ENCODE measurements around the gene STX5. TPM values are rescaled to one million over a fixed set of nuclear protein-coding genes. Genes with fewer than 3 reads are reported as not detected.
"Not testable (repeated sequence)": the region's sequence is repeated elsewhere in the genome, so short reads cannot be mapped to it uniquely, and the experiment has no call there.

STX5 gene
- total RNA-seq, 2 donors from 2014 or later = 32.0 to 46.8 TPM

DNA sequence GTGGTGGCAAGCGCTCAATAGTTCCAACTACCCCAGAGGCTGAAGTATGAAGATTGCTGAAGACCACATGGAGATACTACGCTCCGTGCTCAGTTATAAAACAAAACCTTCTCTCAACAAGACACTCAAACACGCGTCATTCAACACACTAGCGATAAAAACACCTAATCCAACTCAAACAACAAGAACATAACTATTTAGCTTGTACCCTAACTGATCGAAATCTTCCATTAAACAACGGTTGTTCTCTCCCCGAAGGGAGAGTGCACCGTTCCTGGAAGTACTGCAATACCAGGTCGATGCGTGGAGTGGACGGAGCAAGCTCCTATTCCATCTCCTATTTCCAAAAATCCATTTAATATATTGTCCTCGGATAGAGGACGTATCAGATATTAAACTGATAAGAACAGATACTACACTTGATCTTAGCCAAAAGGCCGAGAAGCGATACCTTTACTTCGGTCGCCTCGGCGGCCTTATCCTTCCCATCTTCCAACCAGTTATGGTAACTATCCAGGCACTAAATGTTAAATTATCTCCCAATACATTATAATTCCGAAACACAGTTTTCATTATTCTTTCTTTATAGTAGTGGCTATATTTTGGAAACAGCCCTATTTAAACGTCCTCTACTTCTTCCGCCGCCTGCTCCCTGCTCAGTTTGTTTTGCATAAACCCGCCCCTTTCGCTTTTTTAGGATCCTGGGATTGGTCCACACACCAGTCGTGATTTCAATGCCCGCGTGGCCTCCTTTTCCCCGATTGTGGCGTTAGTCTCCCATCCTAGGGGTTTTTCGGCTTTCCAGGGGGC lies 9.7 kb upstream of the STX5 start:
- peak; percentile 69 for DNase-seq (ENCODE audit: low spot score)
- ATAC-seq (ENCODE audit: insufficient number of reproducible peaks, low FRiP score, low read depth) = peak; percentile 67
- no peaks in the 10 kb centered on the region for H3K36me3 ChIP-seq
- TF ChIP-seq, protein P1, sequence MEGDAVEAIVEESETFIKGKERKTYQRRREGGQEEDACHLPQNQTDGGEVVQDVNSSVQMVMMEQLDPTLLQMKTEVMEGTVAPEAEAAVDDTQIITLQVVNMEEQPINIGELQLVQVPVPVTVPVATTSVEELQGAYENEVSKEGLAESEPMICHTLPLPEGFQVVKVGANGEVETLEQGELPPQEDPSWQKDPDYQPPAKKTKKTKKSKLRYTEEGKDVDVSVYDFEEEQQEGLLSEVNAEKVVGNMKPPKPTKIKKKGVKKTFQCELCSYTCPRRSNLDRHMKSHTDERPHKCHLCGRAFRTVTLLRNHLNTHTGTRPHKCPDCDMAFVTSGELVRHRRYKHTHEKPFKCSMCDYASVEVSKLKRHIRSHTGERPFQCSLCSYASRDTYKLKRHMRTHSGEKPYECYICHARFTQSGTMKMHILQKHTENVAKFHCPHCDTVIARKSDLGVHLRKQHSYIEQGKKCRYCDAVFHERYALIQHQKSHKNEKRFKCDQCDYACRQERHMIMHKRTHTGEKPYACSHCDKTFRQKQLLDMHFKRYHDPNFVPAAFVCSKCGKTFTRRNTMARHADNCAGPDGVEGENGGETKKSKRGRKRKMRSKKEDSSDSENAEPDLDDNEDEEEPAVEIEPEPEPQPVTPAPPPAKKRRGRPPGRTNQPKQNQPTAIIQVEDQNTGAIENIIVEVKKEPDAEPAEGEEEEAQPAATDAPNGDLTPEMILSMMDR (IDR thresholded peaks at IDR 0.05) = no peak
- H3K27me3 ChIP-seq (replicated peaks; ENCODE audit: insufficient read depth) = no peaks in the 10 kb centered on the region
- H3K4me3 ChIP-seq = peak overlapping the region; percentile 85
- H3K4me1 ChIP-seq (ENCODE audit: control insufficient read depth in 1 of 2, low read depth in 2 of 2) = peaks cover 7 to 24% of the 10 kb centered on the region in 2 donors
- no peaks in the 10 kb centered on the region for H3K9me3 ChIP-seq
- peak overlapping the region; percentile 97 to 100 for H3K27ac ChIP-seq

DNA sequence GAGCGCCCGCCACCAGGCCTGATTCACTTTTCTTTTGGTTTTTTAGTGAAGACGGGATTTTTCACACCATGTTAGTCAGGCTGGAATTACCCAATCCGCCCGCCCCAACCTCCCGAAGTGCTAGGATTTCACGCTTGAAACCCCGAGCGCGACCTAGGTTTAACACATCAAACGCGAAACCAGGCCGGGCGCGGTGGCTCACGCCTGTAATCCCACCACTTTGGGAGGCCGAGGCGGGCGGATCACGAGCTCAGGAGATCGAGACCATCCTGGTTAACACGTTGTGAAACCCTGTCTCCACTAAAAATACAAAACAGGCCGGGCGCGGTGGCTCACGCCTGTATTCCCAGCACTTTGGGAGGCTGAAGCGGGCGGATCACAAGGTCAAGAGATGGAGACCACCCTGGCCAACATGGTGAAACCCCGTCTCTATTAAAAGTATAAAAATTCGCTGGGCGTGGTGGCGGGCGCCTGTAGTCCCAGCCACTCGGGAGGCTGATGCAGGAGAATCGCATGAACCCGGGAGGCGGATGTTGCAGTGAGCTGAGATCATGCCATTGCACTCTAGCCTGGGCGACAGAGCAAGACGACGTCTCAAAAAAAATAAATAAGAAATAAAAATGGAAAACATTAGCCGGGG lies 9.0 kb upstream of the STX5 start:
- not testable (repeated sequence) for H3K36me3 ChIP-seq; H3K27me3 ChIP-seq (replicated peaks; ENCODE audit: insufficient read depth); H3K9me3 ChIP-seq
- peak overlapping the region; percentile 85 for H3K4me3 ChIP-seq
- DNase-seq (ENCODE audit: low spot score) = peak; percentile 37
- H3K4me1 ChIP-seq (ENCODE audit: control insufficient read depth in 1 of 2, low read depth in 2 of 2) = peaks cover 7 to 24% of the 10 kb centered on the region in 2 donors
- peak; percentile 0 for ATAC-seq (ENCODE audit: insufficient number of reproducible peaks, low FRiP score, low read depth)
- H3K27ac ChIP-seq = peak overlapping the region; percentile 97 to 100

DNA sequence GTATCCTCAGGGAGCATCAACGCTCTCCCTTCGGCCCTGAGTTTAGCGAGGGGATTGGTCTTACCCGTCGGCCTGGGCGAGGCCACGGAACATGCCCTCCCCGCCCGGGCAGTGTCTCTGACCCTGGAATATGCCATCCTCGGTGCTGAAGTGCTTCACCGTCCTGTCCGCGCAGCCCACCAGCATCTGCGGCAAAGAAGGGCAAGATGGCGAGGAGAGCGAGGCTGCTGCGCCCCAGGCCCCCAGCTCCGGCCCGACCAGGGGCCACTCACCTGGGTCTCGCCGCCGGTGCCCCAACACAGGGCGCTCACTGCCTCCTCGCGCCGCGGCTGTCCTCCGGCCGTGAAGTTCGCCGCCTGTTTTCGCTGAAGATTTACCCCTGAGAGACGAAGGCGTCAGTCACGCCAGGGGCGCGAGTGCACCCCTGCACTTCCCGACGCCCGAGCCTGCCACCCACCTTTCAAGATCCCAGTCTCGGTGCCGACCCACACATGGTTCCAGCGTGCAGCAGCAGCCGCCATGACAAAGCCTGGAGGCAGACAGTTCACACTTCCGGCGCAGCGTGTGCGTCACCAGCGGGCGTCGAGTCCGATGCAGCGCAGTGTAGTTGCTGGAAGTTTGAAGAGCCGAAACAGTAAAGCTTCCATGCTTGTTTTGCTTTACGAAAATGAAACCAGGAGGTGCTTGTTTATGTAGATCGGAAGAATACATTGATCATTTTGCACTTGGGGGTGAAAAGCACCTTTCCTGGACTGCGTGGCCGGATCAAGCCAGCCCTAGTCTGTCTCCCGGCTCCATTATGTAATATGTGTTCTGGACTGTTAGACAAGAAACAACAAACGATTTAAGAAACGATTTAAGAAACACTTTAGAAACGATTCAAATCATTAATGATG lies 7.4 kb upstream of the STX5 start, which contains the start of gene WDR74:
Gene WDR74, minus strand, starts transcription at position 541 of the 896 bp plus-strand sequence. Its CDS starts 20 bp downstream, at position 521.
- H3K27me3 ChIP-seq (replicated peaks; ENCODE audit: insufficient read depth) = no peaks in the 10 kb centered on the region
- ATAC-seq (ENCODE audit: insufficient number of reproducible peaks, low FRiP score, low read depth) = peak; percentile 62
- peak within 1 kb of the TSS; percentile 85 for H3K4me3 ChIP-seq
- H3K27ac ChIP-seq = peak within 1 kb of the TSS; percentile 97 to 100
- H3K4me1 ChIP-seq (ENCODE audit: control insufficient read depth in 1 of 2, low read depth in 2 of 2) = peaks cover 7 to 24% of the 10 kb centered on the region in 2 donors
- TF ChIP-seq, protein P1 (IDR thresholded peaks at IDR 0.05) = no peak
- peak; percentile 61 for DNase-seq (ENCODE audit: low spot score)
- H3K9me3 ChIP-seq = no peaks in the 10 kb centered on the region
- H3K36me3 ChIP-seq = peaks cover 16% of the 10 kb centered on the region

DNA sequence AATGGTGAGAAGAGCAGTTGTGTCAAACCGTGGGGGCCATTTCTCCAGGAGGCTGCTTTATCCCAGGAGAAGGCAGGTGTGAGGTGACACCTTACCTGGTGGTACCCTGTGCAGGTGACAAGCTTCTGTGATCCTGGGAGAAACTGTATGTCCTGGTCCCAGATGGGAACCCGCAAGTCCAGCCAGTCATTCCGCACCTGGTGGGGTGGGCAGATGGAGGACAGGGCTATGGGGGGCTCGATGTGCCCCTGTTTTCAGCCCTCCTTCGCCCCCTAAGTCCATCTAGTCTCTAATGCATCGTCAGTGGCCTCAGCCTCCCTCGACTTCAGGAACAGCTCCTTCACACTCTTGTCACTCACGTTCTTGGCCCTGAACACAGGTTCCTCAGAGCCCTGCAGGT lies 3.5 kb upstream of the STX5 start:
- H3K4me1 ChIP-seq (ENCODE audit: control insufficient read depth in 1 of 2, low read depth in 2 of 2) = peaks cover 17 to 37% of the 10 kb centered on the region in 2 donors
- H3K27me3 ChIP-seq (replicated peaks; ENCODE audit: insufficient read depth) = no peaks in the 10 kb centered on the region
- no peak for ATAC-seq (ENCODE audit: insufficient number of reproducible peaks, low FRiP score, low read depth)
- DNase-seq (ENCODE audit: low spot score) = no peak
- H3K9me3 ChIP-seq = no peaks in the 10 kb centered on the region
- H3K4me3 ChIP-seq = no peak overlapping the region
- H3K27ac ChIP-seq = no peak overlapping the region
- H3K36me3 ChIP-seq = peaks cover 16% of the 10 kb centered on the region
- TF ChIP-seq, protein P1 (IDR thresholded peaks at IDR 0.05) = no peak

DNA sequence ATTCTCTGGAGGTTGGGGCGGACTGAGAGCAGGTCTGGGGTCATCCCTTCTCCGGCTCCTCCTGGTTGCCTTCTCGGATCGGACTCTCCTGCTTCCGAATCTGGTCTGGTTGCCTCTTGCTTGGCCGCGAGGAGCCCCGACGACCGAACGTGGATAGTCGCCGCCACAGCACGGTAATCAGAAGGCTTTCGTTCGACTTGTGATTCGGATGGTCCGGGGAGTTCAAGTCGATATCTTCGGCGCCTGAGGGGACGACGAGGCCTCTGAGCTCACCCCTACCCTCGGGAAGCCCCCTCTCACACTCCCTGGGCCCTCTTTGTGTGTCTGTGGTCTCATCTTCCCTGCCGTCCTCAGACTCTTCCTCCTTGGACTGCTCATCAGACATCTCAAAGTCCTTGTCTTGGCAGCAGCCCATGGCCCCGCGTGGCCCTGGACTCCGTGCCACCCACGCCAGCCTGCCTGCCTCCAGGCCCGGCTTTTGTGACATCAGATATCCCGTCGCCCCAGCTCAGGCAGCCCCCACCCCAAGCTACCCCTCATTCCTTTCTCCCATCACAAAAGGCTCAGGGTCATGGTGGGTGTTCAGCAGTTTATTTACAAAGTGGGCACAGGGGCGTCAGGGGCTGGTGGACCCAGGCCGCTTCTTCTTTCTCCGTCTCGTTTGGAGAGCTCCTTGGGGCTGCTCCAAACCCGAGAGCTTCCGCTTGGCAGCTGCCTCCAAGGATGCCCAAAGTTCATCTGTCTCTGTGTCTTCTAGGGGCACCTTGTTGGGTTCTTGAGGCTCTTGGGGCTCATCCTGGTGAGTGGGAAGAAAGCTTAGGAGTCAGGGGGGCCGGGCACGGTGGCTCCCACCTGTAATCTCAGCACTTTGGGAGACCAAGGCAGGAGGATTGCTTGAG lies 734 bp upstream of the STX5 start, which contains the start of gene TEX54:
Gene TEX54, minus strand, starts transcription at position 506 of the 899 bp plus-strand sequence.
- peak within 1 kb of the TSS; percentile 82 for H3K4me3 ChIP-seq
- peaks cover 19% of the 10 kb centered on the region for H3K36me3 ChIP-seq
- H3K27ac ChIP-seq = peak within 1 kb of the TSS; percentile 96 to 99
- H3K9me3 ChIP-seq = no peaks in the 10 kb centered on the region
- TF ChIP-seq, protein P1 (IDR thresholded peaks at IDR 0.05) = no peak
- DNase-seq (ENCODE audit: low spot score) (no peak), ATAC-seq (ENCODE audit: insufficient number of reproducible peaks, low FRiP score, low read depth) (peak; percentile 20)
- H3K27me3 ChIP-seq (replicated peaks; ENCODE audit: insufficient read depth) = no peaks in the 10 kb centered on the region
- peaks cover 21 to 40% of the 10 kb centered on the region in 2 donors for H3K4me1 ChIP-seq (ENCODE audit: control insufficient read depth in 1 of 2, low read depth in 2 of 2)

All from thoracic aorta (tissue), 2 donors.